Measurements from ENCODE around the gene TOX2. TPM values are rescaled to one million over a fixed set of nuclear protein-coding genes. Genes with fewer than 3 reads are reported as not detected.

The TOX2 gene
- total and polyA plus RNA-seq, 2 of the 8 experiments (the other 6 are each of a cell fraction or from before 2014, with no cell fraction given): 1.8 to 3.4 TPM

- TF ChIP-seq CTCF (IDR thresholded peaks at IDR 0.05; ENCODE audit: control extremely low read depth in 1 of 3, insufficient read depth in 1 of 3, low read depth in 1 of 3, low read length in 3 of 3) (peak in 1 of 3 experiments; percentile 14; a peak in 1 of 4 replicates), USF2 (IDR thresholded peaks at IDR 0.05; ENCODE audit: low read length) (no peak), RXRA (IDR thresholded peaks at IDR 0.05; ENCODE audit: insufficient read depth, low read depth, low read length) (no peak), PHF8 (conservative IDR thresholded peaks at IDR 0.05; ENCODE audit: low read depth, low read length) (no peak)
Measured at GRCh38 chr20:43985608-43986316, 71.1 kb downstream of the TOX2 start (continued).

All from H1 (cell line).